Putamen (tissue), 1 donor: Measurements from ENCODE around the gene VEZF1.

Experiments
- DNase-seq: peaks from one replicate; pipeline ENCODE4 v3.0.0-alpha.2; 2016; ENCODE audit warnings: low spot score

The VEZF1 gene, protein sequence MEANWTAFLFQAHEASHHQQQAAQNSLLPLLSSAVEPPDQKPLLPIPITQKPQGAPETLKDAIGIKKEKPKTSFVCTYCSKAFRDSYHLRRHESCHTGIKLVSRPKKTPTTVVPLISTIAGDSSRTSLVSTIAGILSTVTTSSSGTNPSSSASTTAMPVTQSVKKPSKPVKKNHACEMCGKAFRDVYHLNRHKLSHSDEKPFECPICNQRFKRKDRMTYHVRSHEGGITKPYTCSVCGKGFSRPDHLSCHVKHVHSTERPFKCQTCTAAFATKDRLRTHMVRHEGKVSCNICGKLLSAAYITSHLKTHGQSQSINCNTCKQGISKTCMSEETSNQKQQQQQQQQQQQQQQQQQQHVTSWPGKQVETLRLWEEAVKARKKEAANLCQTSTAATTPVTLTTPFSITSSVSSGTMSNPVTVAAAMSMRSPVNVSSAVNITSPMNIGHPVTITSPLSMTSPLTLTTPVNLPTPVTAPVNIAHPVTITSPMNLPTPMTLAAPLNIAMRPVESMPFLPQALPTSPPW

DNA sequence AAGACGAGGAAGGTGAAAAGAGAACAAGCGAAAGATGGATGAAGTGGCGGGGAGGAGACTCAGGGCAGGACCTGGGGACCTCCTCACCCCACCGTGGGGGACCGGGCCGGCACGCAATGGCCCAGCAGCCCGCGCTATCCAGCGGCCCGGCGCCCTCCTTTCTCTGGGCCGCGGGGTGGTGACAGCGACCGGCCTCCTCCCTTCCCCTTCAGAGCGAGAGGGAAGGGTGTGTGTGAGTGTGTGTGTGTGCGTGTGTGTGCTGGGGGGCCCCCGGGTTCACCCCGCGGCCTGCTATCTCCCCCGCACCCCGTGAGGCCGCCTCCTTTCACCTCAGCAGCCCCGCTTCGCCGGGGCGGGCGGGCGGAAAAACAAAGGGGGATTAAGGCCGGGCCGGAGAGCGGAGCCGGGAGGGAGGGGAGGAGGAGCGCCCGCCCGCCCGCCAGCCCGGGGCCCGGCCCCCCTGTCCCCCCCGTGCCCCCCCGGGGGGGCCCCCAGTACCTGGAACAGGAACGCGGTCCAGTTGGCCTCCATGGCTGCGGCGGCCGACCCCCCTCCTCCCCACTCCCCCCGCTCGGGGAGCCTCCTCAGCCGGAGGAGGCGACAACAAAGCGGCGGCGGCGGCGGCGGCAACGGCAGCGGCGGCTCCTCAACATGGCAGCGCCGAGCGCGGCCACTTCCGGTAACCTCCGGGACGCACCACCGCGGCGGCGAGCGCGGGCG, at the start of gene VEZF1:
VEZF1 (minus strand) TSS at position 674 of the 720 bp plus-strand sequence; CDS start at position 531, 143 bp downstream.
- peak; percentile 84 for DNase-seq

DNA sequence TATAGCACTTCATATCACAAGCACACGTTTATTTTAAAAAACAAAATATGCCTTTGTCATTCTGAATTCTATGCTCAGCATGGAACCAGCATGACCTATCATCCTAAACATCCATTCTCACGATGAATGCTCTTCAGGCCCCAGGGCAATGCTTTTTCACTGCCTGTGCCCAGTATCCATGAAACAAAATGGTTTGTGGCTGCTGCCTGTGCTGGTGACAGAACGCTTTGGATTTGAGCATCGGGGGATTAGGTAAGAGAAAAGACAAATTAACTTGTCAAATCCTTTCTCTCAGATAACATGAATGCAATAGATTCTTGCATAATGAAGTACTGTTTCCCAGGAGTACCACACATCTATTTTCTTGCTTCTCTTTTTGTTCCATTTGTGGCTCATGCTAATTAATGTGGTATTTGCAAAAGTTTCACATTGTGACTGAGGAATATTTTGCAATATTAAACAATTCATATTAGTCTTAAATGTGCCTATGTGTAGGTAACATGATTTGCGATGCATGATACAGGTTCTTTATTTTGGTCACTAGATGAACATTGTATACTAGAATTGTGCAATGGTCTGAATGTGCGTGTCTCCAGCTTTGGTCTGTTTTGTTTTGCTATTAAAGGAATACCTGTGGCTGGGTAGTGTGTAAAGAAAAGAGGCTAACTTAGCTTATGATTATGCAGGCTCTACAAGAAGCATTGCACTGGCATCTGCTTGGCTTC, 44.8 kb upstream of the VEZF1 start:
- DNase-seq, result peak; percentile 27

DNA sequence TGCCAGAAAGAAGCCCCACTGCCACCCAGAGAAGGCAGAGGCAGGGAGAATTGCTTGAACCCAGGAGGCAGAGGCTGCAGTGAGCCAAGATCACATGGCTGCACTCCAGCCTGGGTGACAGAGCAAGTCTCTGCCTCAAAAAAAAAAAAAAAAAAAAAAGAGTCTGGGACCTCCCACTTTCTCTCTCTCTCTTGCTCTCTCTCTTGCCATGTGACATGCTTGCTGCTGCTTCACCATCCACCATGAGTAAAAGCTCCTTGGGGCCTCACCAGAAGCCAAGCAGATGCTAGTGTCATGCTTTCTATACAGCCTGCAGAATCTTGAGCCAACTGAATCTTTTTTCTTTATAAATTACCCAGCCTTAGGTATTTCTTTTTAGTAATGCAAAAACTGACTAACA, 40.5 kb upstream of the VEZF1 start:
- no peak for DNase-seq

- no peak for DNase-seq
These were observed 32.3 kb upstream of the VEZF1 start for GRCh38 chr17:58020401-58020800.

DNA sequence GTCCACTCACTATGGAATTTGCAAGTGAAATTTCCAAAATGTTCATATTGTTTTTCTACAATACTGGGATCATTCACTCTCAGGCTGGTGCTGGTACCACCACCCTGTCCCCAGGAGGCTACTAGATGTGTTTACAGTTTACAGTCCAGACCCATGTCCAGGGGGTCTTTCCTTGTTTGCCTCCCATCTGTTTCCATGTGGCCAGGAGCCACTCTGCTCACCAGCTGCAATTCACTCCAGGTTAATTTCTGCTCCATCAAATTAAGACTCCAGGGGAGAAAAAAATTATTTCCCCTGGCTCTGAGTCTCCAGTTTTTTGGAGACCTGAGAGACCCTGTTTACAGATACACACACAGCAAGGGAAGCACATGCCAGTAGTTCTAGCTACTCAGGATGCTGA, 31.5 kb upstream of the VEZF1 start:
- no peak for DNase-seq

- no peak for DNase-seq
These were observed 31.0 kb upstream of the VEZF1 start for GRCh38 chr17:58019039-58019438.

DNA sequence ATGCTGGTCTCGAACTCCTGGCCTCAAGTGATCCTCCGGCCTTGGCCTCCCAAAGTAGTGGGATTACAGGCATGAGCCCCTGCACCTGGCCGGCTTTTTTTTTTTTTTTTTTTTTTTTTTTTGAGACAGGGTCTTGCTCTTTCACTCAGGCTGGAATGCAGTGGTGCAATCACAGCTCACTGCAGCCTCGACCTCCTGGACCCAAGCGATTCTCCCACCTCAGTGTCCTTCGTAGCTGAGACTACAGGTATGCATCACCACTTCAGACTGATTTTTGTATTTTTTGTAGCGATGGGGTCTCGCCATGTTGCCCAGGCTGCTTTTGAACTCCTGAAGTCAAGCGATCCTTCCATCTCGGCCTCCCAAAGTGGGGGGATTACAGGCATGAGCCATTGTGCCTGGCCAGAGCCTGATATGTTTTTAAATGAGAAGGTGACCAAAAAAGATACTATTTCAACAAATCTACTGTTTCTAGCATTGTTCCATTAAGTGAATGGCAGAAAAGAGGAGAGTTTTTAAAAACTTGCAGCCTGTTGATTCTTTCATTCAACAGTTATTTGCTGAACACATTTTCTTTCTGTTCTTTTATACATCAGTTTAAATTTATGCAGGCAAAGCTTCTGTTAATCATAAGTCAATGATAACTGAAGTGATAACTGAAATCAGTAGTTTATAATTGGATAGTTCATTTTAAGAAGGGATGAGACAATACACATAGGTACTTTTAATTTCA, 22.2 kb upstream of the VEZF1 start:
- no peak for DNase-seq

DNA sequence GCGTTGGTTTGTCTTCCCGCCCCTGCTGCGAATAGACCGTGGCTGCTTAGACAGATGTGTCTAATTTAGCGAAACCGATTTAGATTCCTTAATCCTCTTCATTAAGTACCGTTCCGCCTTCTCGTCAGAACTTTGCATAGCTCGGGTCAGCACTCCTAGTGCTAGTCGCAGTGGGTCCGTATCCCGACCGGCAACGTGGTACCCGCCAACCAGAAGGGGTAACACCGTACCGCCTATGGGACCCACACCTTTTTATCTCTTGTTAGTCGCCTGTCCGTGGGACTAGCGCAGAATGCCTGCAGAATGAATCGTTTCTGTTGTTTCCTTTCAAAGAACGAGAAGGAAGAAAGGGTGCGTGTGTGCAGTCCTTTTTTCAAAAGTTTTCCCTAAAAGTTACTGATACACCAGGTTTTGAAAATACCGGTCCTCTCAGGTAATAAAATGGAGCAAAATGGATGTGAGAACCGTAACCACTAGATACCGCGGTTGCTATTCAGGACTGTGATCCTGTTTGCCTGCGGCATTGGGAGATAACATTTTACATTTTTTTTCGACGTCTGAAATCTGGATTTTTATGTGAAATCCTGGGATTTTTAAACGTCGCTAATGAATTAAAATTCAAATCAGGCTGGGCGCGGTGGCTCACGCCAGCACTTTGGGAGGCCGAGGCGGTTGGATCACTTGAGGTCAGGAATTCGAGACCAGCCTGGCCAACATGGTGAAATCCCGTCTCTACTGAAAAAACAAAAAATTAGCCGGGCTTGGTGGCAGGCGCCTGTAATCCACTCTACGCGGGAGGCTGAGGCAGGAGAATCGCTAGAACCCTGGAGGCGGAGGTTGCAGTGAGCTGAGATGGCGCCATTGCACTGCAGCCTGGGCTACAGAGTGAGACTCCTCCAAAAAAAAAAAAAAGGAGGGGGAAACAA, 20.0 kb upstream of the VEZF1 start:
- no peak for DNase-seq

- peak; percentile 97 for DNase-seq
These were observed 19.1 kb upstream of the VEZF1 start, which contains the start of gene SRSF1 for GRCh38 chr17:58006924-58007780. Gene SRSF1, minus strand, starts transcription at chr17:58007246. Its CDS starts 109 bp downstream, at chr17:58007137.

DNA sequence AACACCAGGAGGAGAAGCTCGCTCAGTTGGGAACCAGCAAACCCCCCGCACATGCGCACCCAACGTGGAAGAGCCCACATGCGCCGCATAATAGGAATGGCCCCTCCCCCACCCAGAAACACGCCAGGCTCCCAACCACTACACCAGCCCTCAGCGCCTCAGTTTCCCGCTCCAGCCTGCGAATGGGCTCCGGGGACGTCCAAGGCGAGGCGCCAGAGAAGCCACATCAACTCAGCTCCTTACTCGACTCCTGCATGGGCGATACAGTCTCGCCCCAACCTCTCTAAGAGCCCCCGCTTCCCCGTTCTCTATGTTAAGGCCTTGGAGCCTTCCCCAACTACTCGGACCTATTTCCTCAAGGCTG, 18.5 kb upstream of the VEZF1 start:
- peak; percentile 71 for DNase-seq

- no peak for DNase-seq
These were observed 17.9 kb upstream of the VEZF1 start for GRCh38 chr17:58005728-58006559.

GRCh38 chr17:58005031-58005727, 17.1 kb upstream of the VEZF1 start:
- DNase-seq, result no peak

GRCh38 chr17:58004060-58004459, 16.0 kb upstream of the VEZF1 start:
- DNase-seq, result no peak

- no peak for DNase-seq
These were observed 14.9 kb upstream of the VEZF1 start for GRCh38 chr17:58002973-58003372.

DNA sequence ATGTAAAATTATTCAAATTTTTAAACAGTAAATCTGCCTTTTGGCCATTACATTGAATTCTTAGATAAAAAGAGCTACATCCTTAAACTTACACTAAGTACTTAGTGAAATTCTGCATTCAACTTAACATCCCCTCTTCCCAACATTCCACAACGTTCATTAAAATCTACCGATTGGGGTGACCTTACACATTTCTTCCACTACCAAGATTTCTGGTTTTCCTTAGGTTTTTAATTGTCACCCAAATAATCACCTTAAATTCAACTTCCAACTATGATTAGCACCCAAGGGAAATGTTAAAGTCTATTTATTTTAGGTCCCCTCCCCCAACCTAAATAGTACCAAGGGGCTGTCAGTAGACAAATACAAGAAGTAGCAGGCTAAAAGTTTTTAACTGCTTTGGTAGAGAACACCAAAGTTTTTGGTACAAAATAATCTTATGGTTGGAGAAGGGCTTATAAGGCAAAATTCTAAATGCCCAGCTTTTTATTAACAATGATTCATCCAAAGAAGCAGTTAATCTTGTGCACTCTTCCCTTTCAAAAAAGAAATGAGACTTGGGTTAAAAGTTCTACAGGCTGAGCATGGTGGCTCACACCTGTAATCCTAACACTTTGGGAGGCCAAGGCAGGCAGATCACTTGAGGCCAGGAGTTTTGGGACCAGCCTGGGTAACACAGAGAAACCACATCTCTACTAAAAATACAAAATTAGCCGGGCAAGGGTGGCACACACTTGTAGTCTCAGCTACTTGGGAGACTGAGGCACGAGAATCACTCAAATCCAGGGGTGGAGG, 14.3 kb upstream of the VEZF1 start:
- DNase-seq, result no peak

GRCh38 chr17:58001461-58002124, 13.5 kb upstream of the VEZF1 start:
- no peak for DNase-seq
